Fibroblast of skin of left quadriceps (primary cell): ENCODE measurements around the gene KRTAP10-9.
"Not testable (repeated sequence)": the region's sequence is repeated elsewhere in the genome, so short reads cannot be mapped to it uniquely, and the experiment has no call there.

ENCODE experiments used
- DNase-seq, 2 experiments: peaks; one replicate each; pipeline ENCODE4 v3.0.0-alpha.2; 2013; ENCODE audit warnings: low read depth in 2 of 2

Gene KRTAP10-9, protein sequence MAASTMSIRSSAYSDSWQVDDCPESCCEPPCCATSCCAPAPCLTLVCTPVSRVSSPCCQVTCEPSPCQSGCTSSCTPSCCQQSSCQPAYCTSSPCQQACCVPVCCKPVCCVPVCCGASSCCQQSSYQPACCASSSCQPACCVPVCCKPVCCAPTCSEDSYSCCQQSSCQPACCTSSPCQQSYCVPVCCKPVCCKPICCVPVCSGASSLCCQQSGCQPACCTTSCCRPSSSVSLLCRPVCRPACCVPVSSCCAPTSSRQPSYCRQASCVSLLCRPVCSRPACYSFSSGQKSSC

DNA sequence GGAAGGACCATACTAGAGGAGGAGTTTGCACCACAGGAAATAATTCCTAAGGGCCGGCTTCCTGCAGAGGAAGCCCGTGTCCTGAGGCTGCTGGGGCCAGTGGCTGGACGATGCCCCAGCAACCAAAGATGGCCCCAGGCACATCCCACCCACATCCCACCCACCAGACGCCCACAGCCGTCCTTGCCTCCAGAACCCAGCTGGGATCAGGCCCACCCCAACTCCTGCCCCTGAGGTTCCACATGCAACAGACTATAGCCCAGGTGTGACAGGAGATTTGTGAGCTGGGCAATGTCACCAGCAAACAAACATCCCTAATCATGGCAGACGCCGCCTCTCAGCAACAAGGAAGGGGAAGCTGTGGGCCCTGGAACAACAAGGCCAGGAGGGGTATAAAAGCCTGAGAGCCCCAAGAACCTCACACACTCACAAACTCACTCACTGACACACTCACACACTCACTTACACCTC lies at the start of gene KRTAP10-9:
Gene KRTAP10-9 (plus strand): TSS at position 421 of the 471 bp plus-strand sequence. CDS start 79 bp downstream, outside the sequence.
- DNase-seq, result no peak

DNA sequence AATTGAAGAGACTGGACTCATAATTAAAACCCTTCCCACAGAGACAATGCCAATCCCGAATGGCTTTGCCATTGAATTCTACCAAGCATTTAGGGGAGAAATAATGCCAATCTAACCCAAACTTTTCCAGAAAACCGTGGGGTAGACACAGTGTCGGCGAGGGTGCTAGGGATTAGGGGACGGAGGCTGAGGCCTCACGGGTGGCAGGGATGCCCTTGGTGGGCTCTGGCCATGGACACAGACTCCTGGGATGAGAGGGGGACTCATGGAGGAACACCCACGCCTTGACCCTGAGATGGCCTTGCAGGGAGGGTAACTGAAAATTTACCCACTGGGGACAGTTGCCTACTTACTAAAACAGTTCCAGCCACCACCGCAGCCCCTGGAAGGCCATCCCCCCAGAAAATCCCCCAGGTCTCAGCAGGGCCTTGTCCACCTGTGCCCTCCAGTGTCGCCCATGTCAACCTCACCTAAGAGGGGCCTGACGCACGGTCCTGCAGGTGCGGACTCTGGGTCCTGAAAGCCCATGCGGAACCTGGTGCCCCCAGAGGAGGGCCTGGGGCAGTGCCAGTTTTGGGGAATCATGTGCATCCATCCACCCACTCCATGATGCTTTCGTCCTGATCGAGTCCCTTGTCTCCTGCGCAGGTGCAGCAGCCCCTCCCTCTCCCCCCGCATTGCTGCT lies 48.4 kb upstream of the KRTAP10-9 start:
- DNase-seq, result no peak

GRCh38 chr21:44579056-44579832 lies 47.6 kb upstream of the KRTAP10-9 start:
- DNase-seq, result no peak

DNA sequence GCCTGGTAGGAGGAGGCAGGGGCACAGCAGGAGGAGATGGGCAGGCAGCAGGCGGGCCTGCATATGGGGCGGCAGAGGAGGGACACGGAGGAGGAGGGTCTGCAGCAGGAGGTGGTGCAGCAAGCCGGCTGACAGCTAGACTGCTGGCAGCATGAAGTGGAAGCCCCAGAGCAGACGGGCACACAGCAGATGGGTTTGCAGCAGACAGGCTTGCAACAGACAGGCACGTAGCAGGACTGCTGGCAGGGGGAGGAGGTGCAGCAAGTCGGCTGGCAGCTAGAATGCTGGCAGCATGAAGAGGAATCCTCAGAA lies 47.1 kb upstream of the KRTAP10-9 start:
- DNase-seq, result no peak

GRCh38 chr21:44580231-44580821 lies 46.6 kb upstream of the KRTAP10-9 start, which contains the start of gene KRTAP10-5:
TSS of gene KRTAP10-5 (minus strand) at chr21:44580604. CDS start at chr21:44580578, 26 bp downstream.
- not testable (repeated sequence) for DNase-seq

DNA sequence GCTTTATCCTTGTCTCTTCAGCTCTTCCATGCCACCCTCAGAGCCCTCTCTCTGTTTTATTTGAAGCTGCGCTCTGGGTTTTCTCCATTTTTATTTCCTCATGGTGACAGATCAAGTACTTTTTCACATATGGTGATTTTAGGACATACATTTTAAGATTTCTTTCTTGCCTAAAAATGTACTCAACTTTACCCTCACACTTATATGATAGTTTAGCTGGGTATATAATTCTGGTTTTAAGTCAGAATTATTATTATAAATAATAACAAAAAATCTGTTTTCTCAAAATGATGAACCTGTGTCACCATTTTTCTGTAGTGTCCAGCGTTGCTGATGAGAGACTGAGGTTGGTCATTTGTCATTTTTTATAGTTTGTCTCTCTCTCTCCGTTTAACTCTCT lies 45.7 kb upstream of the KRTAP10-9 start:
- DNase-seq, result no peak

GRCh38 chr21:44582055-44582454 lies 44.8 kb upstream of the KRTAP10-9 start:
- no peak for DNase-seq

GRCh38 chr21:44583089-44583799 lies 43.6 kb upstream of the KRTAP10-9 start:
- no peak for DNase-seq

- DNase-seq, result no peak
Observed at GRCh38 chr21:44583800-44584147, 43.1 kb upstream of the KRTAP10-9 start.

DNA sequence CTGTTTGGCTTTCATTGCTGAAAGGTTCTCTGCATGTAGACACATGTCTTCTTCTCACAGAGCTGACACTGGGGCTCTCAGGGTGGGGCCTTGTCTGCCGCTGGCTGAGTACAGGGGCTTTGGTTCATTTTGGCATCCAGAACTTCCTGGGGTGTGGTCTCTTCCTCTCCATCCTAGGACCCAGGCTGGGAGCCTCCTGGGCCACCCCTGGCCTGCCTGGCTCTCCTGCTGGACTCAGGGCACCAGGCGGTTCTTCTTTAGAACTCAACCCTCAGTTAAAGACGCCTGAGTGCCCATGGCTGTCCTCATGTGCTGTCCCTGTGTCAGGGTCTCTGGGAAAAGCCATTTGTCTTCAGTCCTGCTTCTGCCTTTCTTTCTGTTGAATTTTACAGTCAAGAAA lies 41.0 kb upstream of the KRTAP10-9 start:
- DNase-seq, result no peak

DNA sequence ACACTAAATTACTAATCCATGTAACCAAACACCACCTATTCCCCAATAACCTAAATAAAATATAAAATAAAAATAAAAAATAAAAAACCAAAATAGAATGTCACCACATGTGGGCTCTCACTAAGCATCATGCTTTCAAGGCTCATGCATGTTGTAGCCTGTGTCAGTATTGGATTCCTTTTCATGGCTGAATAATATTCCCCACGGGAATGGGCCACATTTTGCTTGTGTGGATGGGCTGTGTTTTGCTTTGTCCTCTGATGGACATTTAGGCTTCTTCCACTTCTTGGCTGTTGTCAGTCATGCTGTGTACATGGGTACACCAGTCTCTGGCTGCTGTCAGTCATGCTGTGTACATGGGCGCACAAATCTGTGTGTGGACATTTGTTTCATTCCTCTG lies 37.8 kb upstream of the KRTAP10-9 start:
- no peak for DNase-seq

DNA sequence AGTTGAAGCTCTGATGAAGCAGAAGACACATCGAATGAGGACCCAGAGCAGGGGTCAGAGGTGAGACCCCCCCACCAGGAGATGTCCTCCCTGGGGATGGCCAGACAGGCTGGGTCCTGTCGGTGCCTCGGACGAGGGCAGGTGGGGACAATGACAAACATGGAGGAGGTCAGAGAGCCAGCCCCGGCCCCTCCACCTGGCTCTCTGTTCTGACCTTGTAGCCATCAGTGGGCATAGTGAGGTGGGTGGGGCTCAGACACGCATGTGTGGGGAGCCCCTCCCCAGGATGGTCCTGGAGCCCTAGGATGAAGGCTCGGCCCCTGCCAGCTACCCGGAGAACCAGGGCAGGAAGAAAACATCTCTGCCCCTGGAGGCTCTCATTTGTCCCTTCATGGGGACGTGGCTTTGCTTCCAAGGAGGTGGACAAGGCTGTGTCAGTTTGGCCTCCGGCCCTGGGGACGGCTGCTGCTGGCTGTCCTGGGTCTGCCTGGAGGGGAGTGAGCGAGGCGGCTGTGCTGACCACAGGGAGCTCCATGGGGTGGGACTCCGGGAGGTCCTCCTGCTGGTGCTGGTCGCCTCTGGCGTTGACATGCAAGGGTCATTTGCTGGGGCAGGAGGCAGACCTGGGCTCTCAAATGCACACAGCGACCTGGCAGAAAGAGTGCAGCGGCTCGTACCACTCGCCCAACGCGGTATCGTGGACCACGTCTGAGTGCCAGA lies 37.1 kb upstream of the KRTAP10-9 start:
- no peak for DNase-seq

GRCh38 chr21:44590311-44590721 lies 36.6 kb upstream of the KRTAP10-9 start:
- no peak for DNase-seq

DNA sequence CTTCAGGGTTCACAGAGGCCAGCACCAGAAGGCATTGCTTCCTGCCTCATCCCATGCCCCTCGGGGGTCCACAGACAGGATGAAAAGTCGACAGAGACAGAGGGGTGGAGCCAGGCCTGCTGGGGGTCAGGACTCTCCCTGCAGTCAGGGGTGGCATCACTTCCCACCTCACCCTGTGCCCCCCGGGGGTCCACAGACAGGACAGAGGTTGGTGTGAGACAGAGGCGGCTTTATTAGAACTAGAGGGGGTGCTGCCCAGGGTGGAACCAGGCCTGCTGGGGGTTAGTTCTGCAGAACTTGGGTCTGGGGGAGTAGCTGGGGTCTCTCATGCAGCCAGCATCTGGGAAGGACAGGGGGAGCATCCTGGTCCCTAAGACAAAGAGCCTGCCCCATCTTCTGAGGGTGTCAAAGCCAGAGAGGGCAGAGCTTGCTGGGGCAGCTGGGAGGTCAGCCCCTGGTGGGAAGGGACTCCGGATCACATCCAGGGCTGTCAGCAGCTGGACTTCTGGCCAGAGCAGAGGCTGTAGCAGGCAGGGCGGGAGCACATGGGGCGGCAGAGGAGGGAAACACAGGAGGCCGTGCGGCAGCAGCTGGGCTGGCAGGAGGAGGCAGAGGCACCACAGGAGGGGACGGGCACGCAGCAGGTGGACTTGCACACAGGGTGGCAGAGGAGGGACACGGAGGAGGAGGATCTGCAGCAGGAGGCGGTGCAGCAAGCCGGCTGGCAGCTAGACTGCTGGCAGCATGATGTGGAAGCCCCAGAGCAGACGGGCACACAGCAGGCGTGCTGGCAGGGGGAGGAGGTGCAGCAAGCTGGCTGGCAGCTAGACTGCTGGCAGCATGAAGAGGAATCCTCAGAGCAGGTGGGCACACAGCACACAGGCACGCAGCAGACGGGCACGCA lies 35.7 kb upstream of the KRTAP10-9 start:
- DNase-seq, result not testable (repeated sequence)

DNA sequence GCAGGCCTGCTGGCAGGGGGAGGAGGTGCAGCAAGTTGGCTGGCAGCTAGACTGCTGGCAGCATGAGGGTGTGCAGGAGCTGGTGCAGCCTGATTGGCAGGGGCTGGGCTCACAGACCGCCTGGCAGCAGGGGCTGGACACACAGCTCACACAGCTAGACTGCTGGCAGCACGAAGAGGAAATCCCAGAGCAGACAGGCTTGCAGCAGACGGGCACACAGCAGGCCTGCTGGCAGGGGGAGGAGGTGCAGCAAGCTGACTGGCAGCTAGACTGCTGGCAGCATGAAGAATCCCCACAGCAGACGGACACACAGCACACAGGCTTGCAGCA lies 35.1 kb upstream of the KRTAP10-9 start:
- DNase-seq, result not testable (repeated sequence)

- no peak for DNase-seq
Observed at GRCh38 chr21:44592446-44593311, 34.2 kb upstream of the KRTAP10-9 start, which contains the start of gene KRTAP10-6. TSS of gene KRTAP10-6 (minus strand) at chr21:44592505. CDS start at chr21:44592484, 21 bp downstream.

DNA sequence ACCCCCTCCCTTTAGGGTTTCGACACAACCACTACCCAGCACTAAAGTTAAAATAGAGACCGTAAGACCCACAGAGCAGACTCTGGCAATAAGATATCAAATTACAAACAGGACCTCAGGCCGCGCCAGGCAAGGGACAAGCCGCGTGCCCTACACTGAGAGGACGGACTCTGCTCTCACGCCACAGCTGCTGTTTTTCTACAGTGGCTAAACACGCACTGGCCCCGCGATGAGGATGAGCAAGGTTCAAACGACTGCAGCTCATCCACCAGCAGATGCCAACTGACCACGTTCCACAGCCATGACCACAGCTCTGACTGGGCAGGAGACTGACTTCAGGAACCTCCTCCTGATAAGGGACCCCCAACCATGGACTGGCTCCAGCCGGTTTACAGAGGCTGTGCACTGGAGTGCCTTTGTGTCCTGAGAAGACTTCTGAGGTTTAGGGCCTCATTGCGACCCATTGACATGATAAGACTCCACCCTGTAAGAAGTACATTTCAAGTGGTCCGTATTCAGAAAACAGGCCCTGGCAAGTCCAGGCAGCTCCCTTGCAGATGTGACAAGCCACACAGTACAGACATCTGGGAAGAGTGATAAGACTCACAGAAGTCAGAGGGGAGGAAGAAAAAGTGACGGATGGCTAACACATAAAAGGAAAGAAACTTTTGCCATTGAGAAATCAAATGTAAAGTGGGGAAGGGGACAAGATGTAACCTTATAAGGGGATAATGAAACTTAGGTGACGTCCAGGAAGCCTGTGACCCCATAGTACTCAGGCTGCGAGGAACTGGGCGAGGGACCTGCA lies 33.1 kb upstream of the KRTAP10-9 start:
- no peak for DNase-seq

DNA sequence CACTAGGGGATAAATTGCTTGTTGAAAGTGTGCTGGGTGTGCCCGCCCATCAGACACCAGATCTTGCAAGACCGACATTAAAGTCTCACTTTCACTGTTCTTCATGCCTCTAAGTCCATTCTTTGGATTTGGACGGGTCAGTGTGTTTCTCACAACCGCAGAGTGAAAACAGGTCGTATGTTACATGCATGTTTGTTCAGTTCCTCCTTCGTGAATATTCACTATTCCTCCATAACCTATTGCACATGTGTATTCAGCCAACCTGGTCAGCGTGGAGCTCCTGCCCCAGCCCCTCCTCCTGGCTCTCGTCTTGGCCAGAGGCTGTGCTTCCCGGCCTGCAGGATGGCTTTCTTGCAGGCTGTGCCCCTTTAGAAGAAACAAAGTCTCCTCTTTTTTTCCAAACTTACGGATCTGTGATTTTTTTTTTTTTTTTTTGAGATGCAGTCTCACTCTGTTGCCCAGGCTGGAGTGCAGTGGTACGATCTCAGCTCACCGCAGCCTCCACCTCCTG lies 32.4 kb upstream of the KRTAP10-9 start:
- DNase-seq, result no peak
